Thyroid gland (tissue), 4 donors: ENCODE data around the gene USP6.

Experiments used
- POLR2A ChIP-seq, 2 donors: fragments of 450-650 bp; IDR thresholded peaks; one replicate each; pipeline ENCODE4 v1.6.1; 2017; ENCODE audit warnings: antibody characterized with exemption in 2 of 2, mild to moderate bottlenecking in 2 of 2, moderate library complexity in 1 of 2
- TF ChIP-seq, protein P1 (sequence below), 6 experiments: fragments of 200-600 bp in 3 of 6; fragments of 450-650 bp in 3 of 6; sonication (generic) in 3 of 6; IDR thresholded peaks; one replicate each; pipeline ENCODE4 v1.5.1; 2016 to 2019; ENCODE audit warnings: antibody characterized with exemption in 6 of 6, mild to moderate bottlenecking in 2 of 6, inconsistent platforms in 1 of 6, moderate library complexity in 1 of 6

DNA sequence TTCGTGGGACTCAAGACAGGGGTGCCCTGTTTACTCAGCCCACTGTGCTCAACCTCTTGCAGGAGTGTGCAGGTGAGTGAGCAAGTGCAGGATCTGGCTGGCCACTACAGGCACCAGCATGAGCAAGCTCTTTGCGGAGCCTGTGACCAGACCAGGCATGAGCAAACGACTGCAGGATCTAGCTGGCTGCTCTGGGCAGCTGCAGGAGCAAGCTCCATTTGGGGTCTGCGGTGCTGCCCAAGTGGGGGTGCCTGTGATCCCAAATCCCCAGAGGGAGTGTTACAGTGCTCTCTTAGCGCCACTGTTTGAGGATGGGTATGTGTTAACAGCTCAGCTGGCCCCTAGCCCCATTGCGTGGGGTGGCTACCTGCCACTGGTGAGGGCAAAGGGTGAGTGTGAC, 2.4 kb downstream of the USP6 start:
- TF ChIP-seq, protein P1, sequence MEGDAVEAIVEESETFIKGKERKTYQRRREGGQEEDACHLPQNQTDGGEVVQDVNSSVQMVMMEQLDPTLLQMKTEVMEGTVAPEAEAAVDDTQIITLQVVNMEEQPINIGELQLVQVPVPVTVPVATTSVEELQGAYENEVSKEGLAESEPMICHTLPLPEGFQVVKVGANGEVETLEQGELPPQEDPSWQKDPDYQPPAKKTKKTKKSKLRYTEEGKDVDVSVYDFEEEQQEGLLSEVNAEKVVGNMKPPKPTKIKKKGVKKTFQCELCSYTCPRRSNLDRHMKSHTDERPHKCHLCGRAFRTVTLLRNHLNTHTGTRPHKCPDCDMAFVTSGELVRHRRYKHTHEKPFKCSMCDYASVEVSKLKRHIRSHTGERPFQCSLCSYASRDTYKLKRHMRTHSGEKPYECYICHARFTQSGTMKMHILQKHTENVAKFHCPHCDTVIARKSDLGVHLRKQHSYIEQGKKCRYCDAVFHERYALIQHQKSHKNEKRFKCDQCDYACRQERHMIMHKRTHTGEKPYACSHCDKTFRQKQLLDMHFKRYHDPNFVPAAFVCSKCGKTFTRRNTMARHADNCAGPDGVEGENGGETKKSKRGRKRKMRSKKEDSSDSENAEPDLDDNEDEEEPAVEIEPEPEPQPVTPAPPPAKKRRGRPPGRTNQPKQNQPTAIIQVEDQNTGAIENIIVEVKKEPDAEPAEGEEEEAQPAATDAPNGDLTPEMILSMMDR (IDR thresholded peaks at IDR 0.05) = no peak
- no peak for TF ChIP-seq POLR2A (IDR thresholded peaks at IDR 0.05)
